GOT3 (cell line): Measurements from ENCODE around the gene NRXN3.

Experiments
- DNase-seq: peaks from one replicate; lab custom pipeline; 2025; ENCODE audit warnings: mixed read lengths; lab: John Stamatoyannopoulos, UW

The NRXN3 gene

DNA sequence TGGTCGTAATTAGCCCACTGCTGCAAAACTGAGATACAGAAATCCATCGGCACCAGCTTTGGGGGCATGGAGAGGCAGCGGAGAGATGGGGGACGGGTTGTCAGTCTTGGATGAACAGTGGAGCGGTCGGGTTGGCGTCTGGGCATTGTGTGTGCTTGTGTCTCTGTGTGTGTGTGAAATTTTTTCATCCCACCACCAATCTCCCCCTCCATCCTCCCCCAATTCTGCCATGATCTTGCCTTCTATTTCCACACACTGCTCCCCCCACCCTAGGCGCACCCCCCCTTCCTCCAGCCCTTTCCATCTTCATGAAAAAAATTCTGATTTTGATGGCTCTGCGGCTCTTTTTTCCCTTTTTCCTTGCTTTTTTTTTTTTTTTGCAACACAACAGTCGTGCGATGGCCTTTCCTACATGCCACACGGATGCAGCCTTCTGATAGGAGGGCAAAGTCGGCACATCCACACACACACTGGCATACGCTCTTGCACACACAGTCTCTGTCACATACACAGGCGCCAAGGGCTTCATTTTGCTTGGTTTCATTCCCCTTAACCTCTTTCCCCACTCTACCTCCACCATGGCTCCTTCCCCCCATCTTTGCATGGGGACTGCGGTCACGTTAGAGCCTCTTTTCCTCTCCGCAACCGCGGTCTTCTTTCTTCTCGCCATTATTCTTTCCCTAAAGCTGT lies 3.3 kb downstream of the NRXN3 start:
- no peak for DNase-seq

DNA sequence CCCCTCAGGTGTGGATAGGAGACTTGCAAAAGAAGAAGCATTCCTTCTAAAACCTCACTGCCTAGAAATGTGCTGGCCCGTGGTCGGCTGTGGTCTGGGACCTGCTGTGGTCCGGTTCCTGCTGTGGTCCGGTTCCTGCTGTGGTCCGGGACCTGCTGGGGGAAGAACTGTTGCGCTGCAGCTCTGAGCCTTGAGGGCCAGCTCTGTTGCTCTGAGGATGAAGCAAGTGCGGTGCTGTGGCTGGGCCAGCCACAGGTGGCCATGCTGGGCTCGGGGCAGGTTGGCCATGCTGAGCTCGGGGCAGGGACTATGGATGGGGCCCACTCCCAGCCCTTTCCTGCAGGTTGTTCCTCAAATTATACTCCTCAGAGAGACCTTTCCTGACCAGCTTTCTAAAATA lies 5.2 kb downstream of the NRXN3 start:
- no peak for DNase-seq

DNA sequence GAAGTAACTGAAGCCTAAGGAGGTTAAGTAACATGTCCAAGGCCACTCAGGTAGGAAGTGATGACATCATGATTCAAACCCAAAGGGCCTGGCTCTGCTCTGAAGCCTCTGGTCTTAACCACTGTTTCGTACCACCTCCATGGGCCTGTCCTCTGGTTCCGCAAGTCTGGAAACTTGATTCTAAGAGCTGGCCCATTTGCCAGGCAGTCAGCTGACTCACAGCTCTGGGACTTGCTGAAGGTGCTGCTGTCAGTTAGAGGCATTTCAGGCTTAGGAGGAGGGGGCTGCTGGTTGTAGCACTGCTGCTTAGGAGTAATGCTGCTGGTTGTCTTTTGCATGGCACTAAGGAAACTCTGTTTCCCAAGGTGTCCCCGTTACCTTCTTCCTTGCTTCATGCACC lies 7.9 kb downstream of the NRXN3 start:
- DNase-seq, result no peak

DNA sequence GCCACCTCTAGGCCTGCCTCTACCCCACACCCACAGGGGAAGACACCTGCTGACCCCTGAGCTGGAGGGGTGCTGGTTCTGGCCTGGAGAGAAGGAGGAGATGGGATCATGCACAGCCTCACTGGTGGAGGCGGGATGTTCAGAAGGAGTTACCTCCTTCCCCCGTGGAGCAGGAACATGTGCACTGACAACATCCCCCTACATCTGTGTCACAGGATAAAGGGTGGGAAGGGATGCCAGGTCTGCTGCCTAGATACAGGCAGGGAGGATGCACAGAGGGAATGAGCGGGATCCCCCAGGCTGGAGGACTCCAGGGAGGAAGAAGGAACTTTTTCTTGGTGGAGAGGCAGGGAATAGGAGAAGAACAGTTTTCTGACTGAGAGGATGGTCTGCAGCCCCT lies 8.8 kb downstream of the NRXN3 start:
- no peak for DNase-seq

DNA sequence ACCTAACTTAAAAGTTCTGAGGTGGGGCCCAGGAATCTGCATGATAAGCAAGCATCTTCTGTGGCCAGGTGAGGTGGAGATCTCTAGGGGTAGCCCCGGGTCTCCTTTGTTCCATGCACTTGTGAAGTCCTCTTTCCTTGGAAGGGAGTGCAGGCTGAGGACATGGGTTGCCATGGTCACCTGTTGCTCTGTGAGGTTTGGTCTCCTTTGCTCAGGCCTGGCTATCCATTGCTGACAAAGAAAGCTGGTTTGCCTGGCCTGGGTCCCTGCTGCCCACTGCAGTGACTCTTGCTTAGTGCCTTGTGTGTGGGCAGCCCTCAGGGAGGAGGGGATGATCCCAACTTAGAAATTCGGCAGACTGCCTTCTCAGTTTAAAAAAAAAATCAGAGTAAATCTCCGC lies 11.1 kb downstream of the NRXN3 start:
- no peak for DNase-seq

DNA sequence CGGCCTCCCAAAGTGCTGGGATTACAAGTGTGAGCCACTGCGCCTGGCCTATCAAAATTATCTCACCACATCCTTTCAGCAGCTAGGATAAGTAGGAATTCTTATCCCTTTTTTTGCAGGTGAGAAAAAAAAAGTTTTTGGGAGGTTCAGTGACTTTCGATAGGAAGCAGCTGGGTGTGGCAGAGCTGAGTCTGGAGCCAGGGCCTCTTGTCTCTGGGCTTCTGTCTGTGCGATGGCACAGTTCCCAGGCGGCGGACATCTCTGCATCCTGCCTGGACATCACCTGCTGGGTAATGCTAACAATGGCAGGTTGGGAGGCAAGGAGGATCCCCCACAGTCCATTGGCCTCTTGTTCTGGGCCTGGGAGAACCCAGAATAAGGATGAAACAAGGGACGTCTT lies 12.5 kb downstream of the NRXN3 start:
- DNase-seq, result no peak

DNA sequence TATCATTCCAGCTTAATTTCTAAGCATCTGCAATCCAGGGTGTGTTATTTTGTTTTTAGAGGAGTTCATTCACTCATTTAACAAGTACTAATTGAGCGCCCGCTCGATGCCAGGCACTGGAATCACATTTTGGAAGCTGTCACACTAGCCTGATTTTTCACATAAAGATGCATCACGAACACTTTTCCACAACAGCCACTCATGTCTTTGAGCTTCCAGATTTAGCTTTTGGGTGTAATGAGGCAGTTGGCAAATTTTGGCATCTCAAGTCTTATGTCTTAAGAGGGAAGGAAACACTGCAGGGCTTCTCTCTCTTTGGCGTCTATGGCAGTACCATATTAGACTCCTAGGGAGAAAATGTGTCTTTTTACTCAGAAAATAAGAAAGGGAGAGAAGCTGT lies 14.0 kb downstream of the NRXN3 start:
- DNase-seq, result no peak

DNA sequence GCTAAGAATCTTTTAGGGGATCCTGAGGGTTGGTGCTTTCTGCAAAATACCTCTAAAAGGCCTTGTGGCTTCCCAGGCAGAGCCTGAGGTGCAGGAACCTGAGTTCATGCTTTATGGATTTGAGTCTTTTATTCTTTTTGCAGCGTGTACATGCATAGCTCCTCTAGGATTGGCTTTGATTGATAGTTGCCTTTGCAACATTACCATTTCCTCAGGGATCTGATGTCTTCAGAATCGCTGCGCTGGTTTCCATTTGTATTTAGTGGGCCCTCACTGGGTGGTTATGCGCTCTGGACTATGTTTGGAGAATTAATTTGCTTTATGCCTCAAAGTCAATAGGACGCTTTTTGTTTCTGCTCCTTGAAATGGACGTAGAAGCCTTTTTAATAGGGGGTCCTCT lies 16.1 kb downstream of the NRXN3 start:
- DNase-seq, result no peak

DNA sequence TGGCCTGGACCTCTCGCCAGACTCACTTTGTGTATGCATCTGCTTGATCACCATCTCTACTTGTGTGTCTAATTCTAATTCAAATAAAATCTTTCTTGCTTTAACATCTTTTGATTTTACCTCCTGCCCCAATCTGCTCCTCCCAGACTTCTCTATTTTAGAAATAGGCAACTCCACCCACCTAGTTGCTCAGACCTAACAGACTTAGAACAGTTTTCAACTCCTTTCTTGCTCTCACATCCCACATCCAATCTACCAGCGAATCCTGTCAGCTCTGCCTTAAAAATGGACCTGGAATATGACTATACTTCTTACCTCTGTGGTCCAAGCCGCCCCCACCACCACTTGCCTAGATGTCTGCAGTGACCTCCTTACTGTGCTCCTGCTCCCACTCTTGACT lies 18.7 kb downstream of the NRXN3 start:
- no peak for DNase-seq

DNA sequence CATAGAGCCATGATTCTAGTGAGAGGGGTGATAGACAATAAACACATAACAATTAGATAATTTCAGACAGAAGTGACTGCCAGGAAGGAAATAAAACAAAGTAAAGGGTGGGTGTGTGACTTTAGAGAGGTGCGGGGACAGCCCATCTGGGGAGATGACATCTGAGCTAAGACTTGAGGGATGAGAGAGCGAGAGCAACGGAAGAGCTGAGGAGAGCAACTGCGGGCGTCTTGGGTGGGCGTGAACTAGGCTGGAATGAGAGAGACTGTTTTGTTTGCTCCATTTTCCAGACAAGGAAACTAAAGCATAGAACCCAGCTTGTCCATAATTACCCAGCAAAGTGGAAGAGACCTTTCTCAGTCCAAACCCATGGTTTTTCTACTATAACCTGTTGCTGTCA lies 25.3 kb downstream of the NRXN3 start:
- no peak for DNase-seq

DNA sequence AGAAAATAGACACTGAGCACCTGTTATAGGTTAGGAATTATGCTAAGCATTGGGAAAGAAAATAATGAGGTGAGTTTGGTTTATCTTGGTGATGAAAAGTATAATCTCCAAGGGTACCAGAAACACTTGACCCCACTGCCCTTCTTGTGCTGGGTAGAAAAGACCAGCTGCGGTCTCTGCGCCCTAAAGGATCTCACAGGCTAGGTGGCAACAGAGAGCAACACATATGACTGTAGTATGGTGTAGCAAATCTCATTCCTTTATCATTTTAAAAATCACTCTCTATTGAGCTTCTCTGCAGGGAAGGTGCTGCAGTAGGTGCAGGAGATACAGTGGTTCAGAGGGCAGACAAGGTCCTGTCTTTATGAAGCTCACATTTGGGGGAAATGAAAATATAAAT lies 26.1 kb downstream of the NRXN3 start:
- DNase-seq, result no peak

DNA sequence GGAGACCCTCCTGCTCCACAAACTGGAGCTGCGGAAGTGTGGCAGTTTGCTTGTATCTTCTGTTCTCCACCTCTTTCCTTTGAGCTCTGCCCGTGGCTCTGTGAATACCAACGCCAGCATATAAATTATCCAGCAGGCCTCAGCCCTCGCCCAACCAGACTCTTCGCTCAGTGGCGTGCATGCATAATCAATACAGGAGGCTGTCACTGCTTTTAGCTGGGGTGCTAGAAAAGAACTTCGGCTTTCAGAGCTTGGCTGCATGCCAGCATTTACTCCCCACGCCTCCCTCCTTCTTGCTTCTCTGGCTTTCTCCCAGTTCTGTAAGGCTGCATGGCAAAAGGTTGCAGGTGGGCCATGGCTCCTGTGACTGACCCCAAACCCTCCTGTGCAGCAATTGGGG lies 26.9 kb downstream of the NRXN3 start:
- DNase-seq, result no peak

DNA sequence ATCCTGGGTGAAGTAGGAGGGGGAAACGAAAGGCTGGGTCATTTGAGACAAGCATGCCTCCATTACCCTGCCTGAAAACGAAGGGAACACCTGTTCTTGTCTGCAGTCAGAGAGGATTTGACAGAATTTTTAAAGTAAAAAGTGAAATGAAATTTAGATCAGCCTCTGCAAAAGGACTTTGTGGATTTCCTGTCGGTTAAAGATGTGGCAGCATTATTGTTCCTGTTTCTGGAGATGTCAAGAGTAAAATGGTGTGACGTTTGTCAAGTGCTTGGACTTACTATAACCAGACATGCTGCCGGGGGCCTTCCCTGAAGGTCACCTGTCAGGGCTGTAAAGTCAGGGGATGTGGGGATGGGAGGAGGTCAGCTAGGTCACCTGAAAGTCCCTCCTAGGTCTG lies 32.0 kb downstream of the NRXN3 start:
- DNase-seq, result no peak

DNA sequence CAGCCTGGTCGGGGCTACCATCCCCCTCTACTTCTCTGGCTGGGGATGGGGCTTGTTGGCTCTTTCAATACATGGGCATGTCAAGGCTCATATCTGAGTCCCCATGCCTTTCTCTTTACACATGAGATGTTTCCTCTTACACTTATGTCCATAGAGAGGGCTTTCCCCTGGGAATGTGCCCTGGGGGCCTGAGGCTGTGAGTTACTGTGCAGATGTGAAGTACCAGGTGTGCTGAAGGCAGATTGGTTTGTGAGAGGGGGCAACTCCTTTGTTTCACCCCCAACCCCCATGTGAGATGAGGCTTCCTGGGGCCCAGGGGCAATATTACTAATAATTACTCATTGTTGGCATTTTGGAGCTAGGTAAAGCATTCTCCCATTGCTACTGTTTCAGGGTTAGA lies 32.8 kb downstream of the NRXN3 start:
- no peak for DNase-seq

DNA sequence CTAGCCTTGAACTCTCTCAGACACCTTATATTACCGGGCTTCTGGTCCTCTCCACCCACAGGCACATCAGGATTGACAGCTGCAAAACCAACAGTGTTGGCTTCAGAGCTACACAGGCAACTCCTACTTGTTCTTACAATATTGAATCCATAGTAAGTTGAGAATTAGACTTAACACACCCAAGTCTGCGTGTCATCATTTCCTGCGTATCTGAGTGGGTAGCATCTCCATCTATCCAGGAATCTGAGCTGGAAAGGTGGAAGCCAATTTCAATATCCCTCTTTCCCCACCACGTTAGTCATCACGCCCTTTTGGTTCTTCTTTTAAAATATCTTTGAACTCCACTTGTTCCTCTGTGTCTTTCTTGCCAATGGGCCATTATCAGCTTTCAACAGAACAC lies 37.2 kb downstream of the NRXN3 start:
- DNase-seq, result no peak

DNA sequence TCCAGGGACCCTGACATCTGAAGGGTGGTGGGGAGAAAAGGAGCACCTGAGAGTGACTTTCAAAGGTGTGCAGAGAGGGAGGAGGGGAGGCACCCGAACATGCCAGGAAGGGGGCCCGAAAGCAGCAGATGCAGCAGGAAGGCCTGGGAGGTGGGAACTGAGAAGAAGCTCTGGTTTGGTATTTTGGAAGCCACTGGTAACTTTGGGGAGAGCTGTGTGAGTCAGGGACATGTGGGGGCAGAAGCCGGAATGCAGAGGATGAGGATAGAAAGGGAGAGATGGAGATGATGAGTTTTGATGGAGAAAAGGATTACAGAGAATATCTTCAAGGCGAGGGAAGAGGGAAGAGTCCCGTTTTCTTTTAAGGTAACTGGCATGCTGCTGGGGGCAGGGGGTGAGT lies 50.1 kb downstream of the NRXN3 start:
- DNase-seq, result no peak

DNA sequence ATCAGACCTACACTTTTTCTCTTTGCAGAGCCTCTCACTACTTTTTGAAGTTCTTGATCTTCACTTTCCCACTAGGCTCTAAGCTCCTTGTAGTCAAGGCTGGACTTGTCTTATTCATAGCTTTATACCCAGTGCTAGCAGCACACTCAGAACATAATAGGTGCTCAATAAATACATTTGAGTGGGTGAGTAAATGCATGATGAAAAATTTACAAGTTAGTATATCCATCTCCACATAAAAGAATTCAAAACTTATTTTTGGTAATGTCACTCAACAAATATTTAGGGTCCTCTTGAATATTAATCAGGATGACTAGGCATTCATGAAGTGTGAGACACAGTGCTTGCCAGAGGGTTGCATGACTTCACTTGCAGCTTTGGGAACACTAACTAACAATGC lies 52.6 kb downstream of the NRXN3 start:
- DNase-seq, result no peak

DNA sequence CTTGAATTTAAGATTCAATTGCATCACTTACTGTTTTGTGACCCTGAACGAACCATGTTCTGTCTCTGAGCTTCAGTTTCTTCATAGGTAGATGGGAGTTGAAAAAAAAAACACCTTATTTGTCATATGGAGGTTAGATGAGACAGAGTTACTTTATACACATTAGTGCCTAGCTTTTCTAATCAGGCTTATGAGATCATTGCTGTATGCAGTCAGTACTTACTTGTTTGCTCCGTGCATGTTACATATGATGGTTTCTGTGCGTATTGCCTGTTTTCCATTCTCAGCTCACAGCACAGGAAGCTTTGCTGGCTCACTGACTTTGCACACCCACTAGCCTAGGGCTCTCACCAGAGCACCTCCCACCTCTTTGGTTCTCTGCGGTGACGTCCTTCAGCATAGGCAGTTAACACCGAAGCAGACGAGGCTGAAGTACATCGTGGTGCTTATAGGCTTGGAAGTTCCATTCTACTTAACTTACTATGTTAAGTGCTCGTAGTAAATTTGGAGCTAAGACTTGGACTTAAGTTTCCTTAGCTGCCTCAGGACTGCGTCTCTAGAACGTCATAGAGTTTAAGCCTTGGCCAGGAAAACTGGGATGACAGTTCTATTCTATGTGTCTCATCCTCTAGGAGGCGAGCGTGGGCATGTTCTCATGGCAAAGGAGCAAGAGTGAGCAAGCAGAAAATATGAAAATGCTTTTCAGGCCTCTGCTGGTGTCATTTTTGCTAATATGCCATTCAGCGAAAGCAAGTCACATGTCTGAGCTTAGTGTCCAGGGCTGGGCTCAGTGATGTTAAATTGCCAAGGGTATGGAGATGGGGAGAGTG lies 57.3 kb downstream of the NRXN3 start:
- DNase-seq, result no peak

DNA sequence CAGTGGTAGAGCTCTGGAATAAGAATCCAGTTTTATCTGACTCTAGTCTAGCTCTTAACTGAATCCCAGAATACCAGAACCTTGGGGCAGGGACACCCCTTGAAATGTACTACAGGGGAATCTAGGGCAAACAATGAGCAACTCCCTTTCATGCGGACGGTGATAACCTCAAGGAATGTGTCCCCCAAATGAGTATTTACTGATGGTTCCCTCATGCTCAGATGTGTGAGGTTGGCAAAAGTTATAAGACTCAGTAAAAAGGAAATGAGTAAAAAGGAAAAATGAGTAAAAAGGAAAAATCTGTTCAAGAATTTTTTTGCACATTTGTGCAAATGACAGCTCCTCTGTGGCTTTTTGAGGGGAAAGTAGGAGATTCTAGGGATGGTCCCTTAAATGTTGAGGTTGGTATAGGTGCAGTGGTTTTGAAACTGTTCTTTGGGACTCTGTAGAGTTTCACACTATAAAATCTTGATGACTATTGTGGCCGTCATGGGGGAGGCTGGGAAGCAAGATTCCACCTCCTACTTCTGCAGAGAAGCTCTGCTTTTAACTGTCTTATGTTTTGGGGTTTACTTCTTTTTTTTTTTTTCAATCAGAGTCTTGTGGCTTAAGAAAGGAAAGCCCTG lies 58.6 kb downstream of the NRXN3 start:
- no peak for DNase-seq

DNA sequence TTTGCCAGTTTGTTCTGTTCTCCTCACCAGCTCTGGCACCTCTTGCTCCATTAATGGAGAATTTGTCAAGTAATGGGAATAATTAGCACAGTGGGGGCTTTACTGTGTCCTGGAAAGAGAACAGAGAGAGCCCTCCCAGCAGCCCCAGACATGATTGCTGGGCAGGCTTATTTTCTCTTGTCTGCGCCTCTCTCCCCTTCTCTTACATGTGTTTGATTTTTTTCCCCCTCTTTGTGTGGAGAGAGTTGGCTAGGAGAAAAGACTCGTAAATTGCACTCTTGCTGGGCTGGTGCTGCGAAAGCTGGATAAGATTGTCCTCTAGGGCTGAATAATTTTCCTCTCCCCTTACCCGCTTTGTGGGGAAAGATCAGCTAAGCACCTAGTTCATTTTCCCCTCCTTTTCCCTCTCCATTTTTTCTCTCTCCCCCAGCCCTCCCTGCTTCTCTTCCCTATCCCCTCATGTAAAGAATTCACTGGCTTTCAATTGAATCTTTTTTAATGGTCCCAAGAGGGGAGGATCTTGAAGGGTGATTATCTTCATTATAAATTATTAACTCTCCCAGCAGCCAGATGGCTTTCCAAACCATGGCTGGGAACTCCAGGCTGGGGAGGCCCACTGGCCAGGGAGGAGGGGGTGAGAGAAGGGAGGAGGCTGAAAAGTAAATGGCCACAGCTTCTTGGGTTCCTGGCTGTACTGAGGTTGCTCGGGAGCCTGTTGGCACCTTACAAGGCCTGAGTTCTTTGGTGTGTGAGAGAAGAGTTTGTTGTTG lies 62.2 kb downstream of the NRXN3 start:
- no peak for DNase-seq

DNA sequence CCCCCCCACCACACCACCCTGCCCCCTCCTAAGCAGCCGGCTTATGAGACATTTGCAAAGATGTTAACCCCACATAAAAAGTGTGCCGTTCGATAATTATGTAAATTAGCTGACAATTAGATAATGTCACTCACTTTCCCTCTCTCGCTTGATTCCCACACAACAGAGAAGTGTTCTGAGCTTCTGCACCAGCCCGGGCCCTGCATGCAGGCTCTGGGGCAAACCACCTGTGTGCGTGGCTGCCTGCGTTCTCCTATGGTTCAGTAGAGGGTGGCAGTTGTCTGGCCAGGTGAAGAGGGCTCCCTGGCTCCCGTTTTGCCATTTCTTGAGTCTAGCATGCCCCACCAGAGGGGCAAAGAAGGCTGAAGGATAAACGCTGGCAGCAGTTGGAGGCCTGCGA lies 68.0 kb downstream of the NRXN3 start:
- no peak for DNase-seq

DNA sequence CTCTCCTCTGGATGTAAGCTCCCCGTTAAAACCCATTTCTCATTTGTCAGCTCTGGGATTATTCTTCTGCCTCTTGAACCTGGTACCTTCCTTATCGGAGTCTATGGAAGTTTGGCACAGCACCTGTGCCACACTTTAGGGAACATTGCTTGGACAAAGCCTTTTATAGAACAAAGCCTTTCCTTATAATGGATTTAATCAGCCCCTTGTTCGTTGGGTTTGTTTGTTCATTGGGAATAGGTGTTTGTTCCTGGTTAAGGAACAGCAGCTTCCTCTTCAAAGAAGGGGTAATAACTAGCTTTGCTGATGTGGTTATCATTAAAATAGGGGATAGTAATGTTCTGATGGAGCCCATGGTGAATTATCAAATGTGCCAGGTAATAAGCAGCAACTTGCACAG lies 70.4 kb downstream of the NRXN3 start:
- no peak for DNase-seq

DNA sequence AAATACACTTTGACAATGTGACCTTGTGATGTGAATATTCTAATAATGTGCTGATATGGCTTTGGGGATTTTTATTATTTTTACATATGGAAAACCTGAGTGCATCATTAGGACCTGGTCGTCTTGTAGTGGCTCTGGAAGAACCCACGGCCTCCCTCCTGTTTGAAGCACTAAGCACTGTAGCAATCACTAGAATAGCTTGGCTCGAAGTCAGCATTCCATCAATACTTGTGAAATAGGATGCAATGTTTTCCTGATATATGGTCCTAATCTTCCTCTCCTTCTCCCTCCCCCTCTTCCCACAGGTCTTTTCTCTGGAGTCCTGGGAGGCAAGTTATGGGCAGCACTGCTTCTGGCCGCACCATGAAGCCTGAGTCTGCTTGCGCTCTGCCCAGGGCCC lies 71.9 kb downstream of the NRXN3 start:
- no peak for DNase-seq
